Sciatic nerve (tissue), 2 donors: ENCODE data around the gene CRYZL1. TPM values are rescaled to one million over a fixed set of nuclear protein-coding genes. Genes with fewer than 3 reads are reported as not detected.

Source experiments
- ATAC-seq: fragments of 200-7000 bp; cut with Tn5 transposase; one replicate; pipeline ENCODE4 v1.9.1; 2020; ENCODE audit warnings: mild to moderate bottlenecking, moderate library complexity
- DNase-seq: peaks from one replicate; pipeline ENCODE4 v3.0.0-alpha.2; 2020; ENCODE audit warnings: low spot score
- intact Hi-C: fragments of 100-400 bp; cut with DNase I; formaldehyde crosslinking; loops from one replicate; pipeline ENCODE4 v1.14.2; 2022
- total RNA-seq: library from RNA; stranded (reverse); fragmentation: NEBNext Ultra II Directional; extraction: Animal tissue kit (Norgen Biotek cat#: 25700); gene quantifications from one replicate; pipeline ENCODE4 v1.2.1, GENCODE V29; 2021
- donor health status: DM: no; HTN: no; CAD: no.
- donor health status: DM: no; HTN: no; CAD: no.

CRYZL1 gene
- total RNA-seq, 1 donor from 2014 or later, result 59.2 TPM

GRCh38 chr21:33664135-33664534, 22.6 kb upstream of the CRYZL1 start:
- intact Hi-C loops, result no loop called here

GRCh38 chr21:33663241-33663640, 21.7 kb upstream of the CRYZL1 start:
- ATAC-seq (no peak), DNase-seq (no peak)
- intact Hi-C loops, result no loop called here

More at GRCh38 chr21:33664135-33664534, 22.6 kb upstream of the CRYZL1 start:
- ATAC-seq (no peak), DNase-seq (no peak)

GRCh38 chr21:33662046-33662445, 20.5 kb upstream of the CRYZL1 start:
- intact Hi-C loops, result no loop called here
- DNase-seq, result no peak
- no peak for ATAC-seq

- DNase-seq, result no peak
- intact Hi-C loops, result no loop called here
- ATAC-seq, result no peak
These were observed 19.6 kb upstream of the CRYZL1 start for GRCh38 chr21:33661146-33661545.

GRCh38 chr21:33660406-33660805, 18.9 kb upstream of the CRYZL1 start:
- DNase-seq, result no peak
- intact Hi-C loops, result no loop called here
- peak; percentile 58 for ATAC-seq

- ATAC-seq, result no peak
- intact Hi-C loops, result no loop called here
- DNase-seq, result no peak
These were observed 18.0 kb upstream of the CRYZL1 start for GRCh38 chr21:33659568-33659949.

GRCh38 chr21:33658919-33659567, 17.5 kb upstream of the CRYZL1 start:
- intact Hi-C loops, result no loop called here
- DNase-seq, result no peak
- no peak for ATAC-seq

GRCh38 chr21:33657124-33657820, 15.7 kb upstream of the CRYZL1 start:
- ATAC-seq (peak; percentile 55), DNase-seq (no peak)
- intact Hi-C loops, result no loop called here

GRCh38 chr21:33655588-33656221, 14.2 kb upstream of the CRYZL1 start:
- DNase-seq (no peak), ATAC-seq (no peak)
- intact Hi-C loops, result no loop called here

GRCh38 chr21:33654412-33654811, 12.9 kb upstream of the CRYZL1 start:
- intact Hi-C loops, result no loop called here
- no peak for DNase-seq
- no peak for ATAC-seq

- no peak for ATAC-seq
- no peak for DNase-seq
- intact Hi-C loops, result no loop called here
These were observed 10.6 kb upstream of the CRYZL1 start for GRCh38 chr21:33651965-33652680.

- DNase-seq, result no peak
- ATAC-seq, result no peak
- intact Hi-C loops, result no loop called here
These were observed 9.5 kb upstream of the CRYZL1 start for GRCh38 chr21:33650929-33651509.

- intact Hi-C loops, result no loop called here
- ATAC-seq, result no peak
- DNase-seq, result no peak
These were observed 8.7 kb upstream of the CRYZL1 start for GRCh38 chr21:33650230-33650629.

GRCh38 chr21:33648555-33648954, 7.0 kb upstream of the CRYZL1 start:
- ATAC-seq, result no peak
- intact Hi-C loops, result no loop called here
- DNase-seq, result no peak

GRCh38 chr21:33647587-33647986, 6.0 kb upstream of the CRYZL1 start:
- no peak for DNase-seq
- intact Hi-C loops, result no loop called here
- ATAC-seq, result no peak

GRCh38 chr21:33645730-33646129, 4.2 kb upstream of the CRYZL1 start:
- DNase-seq, result no peak
- no peak for ATAC-seq
- intact Hi-C loops, result no loop called here

GRCh38 chr21:33644383-33645074, 3.0 kb upstream of the CRYZL1 start:
- no peak for DNase-seq
- ATAC-seq, result no peak
- intact Hi-C loops, result no loop called here

- no peak for ATAC-seq
- intact Hi-C loops, result no loop called here
- no peak for DNase-seq
These were observed 2.2 kb upstream of the CRYZL1 start for GRCh38 chr21:33643658-33644311.
